ENCODE results near the gene LRRC49.

The LRRC49 gene

DNA sequence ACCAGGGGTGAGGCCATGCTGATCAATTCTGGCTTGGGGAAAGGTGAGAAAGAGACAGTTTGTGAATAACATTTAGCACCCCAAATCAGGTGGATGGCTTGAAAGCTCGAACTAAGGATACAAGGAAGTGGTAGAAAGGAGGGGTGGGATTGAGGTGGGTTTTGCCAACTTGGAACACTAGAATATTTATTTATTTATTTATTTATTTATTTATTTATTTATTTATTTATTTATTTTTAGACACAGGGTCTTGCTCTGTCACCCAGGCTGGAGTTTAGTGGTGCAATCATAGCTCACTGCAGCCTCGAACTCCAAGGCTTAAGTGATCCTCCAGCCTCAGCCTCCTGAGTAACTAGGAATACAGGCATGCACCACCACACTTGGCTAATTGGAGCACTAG, 191.6 kb downstream of the LRRC49 start:
- TF ChIP-seq, protein P1, sequence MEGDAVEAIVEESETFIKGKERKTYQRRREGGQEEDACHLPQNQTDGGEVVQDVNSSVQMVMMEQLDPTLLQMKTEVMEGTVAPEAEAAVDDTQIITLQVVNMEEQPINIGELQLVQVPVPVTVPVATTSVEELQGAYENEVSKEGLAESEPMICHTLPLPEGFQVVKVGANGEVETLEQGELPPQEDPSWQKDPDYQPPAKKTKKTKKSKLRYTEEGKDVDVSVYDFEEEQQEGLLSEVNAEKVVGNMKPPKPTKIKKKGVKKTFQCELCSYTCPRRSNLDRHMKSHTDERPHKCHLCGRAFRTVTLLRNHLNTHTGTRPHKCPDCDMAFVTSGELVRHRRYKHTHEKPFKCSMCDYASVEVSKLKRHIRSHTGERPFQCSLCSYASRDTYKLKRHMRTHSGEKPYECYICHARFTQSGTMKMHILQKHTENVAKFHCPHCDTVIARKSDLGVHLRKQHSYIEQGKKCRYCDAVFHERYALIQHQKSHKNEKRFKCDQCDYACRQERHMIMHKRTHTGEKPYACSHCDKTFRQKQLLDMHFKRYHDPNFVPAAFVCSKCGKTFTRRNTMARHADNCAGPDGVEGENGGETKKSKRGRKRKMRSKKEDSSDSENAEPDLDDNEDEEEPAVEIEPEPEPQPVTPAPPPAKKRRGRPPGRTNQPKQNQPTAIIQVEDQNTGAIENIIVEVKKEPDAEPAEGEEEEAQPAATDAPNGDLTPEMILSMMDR (IDR thresholded peaks at IDR 0.05; ENCODE audit: extremely low read depth, insufficient read depth, missing control alignments), result no peak
- DNase-seq (ENCODE audit: low spot score), result no peak
- in situ Hi-C loops (cut with MboI; ENCODE audit: low pct_unique_long_range_greater_than_20kb, low sequenced_read_pairs, unreplicated experiment), result no loop called here

DNA sequence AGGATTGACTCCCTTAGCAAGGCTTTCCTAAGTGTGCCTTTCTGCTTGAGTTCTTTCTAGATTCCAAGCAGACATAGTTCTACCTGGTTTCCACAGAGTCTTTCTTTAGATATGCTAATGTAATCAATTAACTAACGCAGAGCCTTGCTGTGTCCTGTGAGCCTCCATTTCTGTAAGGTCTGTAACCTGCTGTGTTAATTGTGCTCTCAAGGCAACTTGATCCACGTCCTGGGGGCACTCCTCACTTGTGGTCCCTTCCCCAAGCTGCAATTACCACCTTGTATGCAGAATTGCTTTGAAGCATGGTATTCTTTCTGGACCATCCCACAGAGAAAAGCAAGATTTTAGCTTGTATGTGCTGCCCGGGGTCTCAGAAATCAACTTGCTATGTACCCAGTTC, 193.2 kb downstream of the LRRC49 start:
- DNase-seq (ENCODE audit: low spot score), result no peak
- TF ChIP-seq, protein P1 (IDR thresholded peaks at IDR 0.05; ENCODE audit: extremely low read depth, insufficient read depth, missing control alignments), result no peak
- in situ Hi-C loops (cut with MboI; ENCODE audit: low pct_unique_long_range_greater_than_20kb, low sequenced_read_pairs, unreplicated experiment), result no loop called here

DNA sequence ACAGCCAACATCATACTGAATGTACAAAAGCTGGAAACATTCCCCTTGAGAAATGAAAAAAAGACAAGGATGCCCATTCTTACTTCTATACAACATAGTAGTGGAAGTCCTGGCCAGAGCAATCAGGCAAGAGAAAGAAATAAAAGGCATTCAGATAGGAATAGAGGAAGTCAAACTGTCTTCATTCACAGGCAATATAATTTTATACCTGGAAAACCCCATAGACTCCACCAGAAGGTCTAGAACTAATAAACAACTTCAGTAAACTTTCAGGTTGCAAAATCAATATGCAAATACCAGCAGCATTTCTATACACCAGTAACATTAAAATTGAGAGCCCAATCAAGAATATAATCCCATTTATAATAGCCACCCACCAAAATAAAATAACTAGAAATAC, 195.5 kb downstream of the LRRC49 start:
- no peak for DNase-seq (ENCODE audit: low spot score)
- TF ChIP-seq, protein P1 (IDR thresholded peaks at IDR 0.05; ENCODE audit: extremely low read depth, insufficient read depth, missing control alignments), result no peak
- in situ Hi-C loops (cut with MboI; ENCODE audit: low pct_unique_long_range_greater_than_20kb, low sequenced_read_pairs, unreplicated experiment), result no loop called here

DNA sequence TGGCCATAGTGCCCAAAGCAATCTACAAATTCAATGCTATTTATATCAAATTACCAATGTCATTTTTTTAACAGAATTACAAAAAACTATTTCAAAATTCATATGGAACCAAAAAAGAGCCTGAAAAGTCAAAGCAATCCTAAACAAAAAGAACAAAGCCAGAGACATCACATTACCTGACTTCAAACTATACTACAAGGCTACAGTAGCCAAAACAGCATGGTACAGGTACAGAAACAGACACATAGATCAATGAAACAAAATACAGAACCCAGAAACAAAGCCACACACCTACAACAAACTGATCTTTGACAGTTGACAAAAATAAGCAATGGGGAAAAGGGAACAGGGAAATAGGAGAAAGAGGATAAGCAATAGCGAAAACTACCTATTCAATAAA, 196.1 kb downstream of the LRRC49 start:
- in situ Hi-C loops (cut with MboI; ENCODE audit: low pct_unique_long_range_greater_than_20kb, low sequenced_read_pairs, unreplicated experiment), result no loop called here
- TF ChIP-seq, protein P1 (IDR thresholded peaks at IDR 0.05; ENCODE audit: extremely low read depth, insufficient read depth, missing control alignments), result no peak
- no peak for DNase-seq (ENCODE audit: low spot score)

DNA sequence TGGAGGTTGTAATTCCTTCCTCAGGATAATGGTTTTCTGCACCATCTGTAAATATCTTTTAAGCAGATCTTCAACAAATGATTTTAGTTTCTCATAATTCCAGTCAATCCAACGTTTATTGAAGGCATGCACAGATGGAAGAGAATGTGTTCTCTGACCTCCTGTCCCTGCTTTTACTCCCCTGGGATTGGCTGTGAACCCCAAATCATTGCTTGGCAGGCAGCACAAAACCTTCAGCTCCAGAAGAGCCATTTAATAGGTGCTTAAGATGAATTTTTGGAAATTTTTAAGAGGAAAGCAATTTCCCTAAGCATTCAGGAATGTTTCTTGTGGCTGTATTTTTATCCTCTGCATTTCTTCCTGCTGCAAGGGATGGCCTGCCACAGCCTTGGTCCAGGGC, 197.2 kb downstream of the LRRC49 start:
- in situ Hi-C loops (cut with MboI; ENCODE audit: low pct_unique_long_range_greater_than_20kb, low sequenced_read_pairs, unreplicated experiment), result no loop called here
- no peak for DNase-seq (ENCODE audit: low spot score)
- TF ChIP-seq, protein P1 (IDR thresholded peaks at IDR 0.05; ENCODE audit: extremely low read depth, insufficient read depth, missing control alignments), result no peak

DNA sequence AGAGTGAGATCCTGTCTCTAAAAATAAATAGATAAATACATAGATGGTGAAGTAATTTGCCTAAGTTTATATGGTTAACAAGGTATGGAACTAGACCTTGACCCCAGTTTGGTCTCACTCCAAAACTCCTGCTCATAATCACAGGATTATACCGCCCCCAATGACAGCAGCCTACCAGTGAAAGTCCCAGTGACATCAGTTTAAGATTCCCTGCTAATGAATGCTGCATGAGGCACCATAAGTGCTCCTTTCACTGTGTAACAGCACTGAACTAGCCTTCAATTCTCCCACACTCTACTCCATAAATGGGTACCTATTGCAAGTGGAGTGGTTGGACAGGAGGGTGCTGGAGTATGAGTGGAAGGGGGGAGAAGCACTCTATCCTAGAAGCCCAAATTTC, 199.0 kb downstream of the LRRC49 start:
- TF ChIP-seq, protein P1 (IDR thresholded peaks at IDR 0.05; ENCODE audit: extremely low read depth, insufficient read depth, missing control alignments), result no peak
- in situ Hi-C loops (cut with MboI; ENCODE audit: low pct_unique_long_range_greater_than_20kb, low sequenced_read_pairs, unreplicated experiment), result no loop called here
- no peak for DNase-seq (ENCODE audit: low spot score)

DNA sequence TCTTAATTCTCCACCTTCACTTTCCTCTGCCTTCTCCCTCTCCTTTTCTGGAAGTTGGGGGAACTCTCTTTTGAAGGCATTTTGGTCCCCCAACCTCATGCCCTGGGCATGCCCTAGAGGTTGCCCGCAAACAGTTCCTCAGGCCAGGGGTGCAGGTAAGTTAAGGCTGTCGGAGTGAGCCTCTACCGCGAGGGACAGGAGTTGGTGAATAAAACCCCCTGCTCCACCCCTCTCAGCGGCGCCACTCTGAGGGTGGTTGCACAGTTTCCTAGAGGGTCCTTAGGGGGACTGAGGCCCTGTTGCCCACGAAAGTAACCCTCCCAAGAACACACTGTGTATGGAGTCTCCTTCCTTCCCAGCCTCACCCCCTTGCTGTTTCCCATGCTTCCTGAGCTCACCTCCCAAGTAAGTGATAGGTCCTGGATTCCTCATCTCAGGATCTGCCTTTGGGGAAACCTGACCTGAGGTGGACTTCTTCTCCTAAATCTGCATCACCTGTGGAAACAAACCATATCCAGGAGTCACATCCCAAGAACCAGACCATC, 199.5 kb downstream of the LRRC49 start:
- DNase-seq (ENCODE audit: low spot score), result no peak
- TF ChIP-seq, protein P1 (IDR thresholded peaks at IDR 0.05; ENCODE audit: extremely low read depth, insufficient read depth, missing control alignments), result no peak
- in situ Hi-C loops (cut with MboI; ENCODE audit: low pct_unique_long_range_greater_than_20kb, low sequenced_read_pairs, unreplicated experiment), result no loop called here
